Subcutaneous abdominal adipose tissue (tissue), 5 donors: ENCODE results near the gene PIPOX.
"Not testable (repeated sequence)": the region's sequence is repeated elsewhere in the genome, so short reads cannot be mapped to it uniquely, and the experiment has no call there.

Experiments
- H3K27ac ChIP-seq: one replicate; pipeline ENCODE4 v1.7.0; 2013; ENCODE audit warnings: low read depth, mild to moderate bottlenecking, inconsistent platforms, low read length, moderate library complexity
- H3K27me3 ChIP-seq, 5 donors: one replicate each; pipeline ENCODE4 v1.7.0; 2013; ENCODE audit warnings: low read length in 5 of 5, inconsistent platforms in 1 of 5; ENCODE audit not compliant: control insufficient read depth in 5 of 5, insufficient read depth in 4 of 5
- H3K36me3 ChIP-seq, 5 donors: one replicate each; pipeline ENCODE4 v1.7.0; 2013; ENCODE audit warnings: low read length in 5 of 5; ENCODE audit not compliant: control insufficient read depth in 5 of 5, insufficient read depth in 5 of 5
- H3K4me1 ChIP-seq, 5 donors: one replicate each; pipeline ENCODE4 v1.7.0; 2013; ENCODE audit warnings: low read length in 5 of 5, mild to moderate bottlenecking in 3 of 5, moderate library complexity in 1 of 5; ENCODE audit not compliant: control insufficient read depth in 5 of 5, insufficient read depth in 5 of 5
- H3K4me3 ChIP-seq, 5 donors: one replicate each; pipeline ENCODE4 v1.7.0; 2013; ENCODE audit warnings: low read length in 5 of 5, low read depth in 1 of 5
- H3K9ac ChIP-seq, 5 donors: one replicate each; pipeline ENCODE4 v1.7.0; 2013; ENCODE audit warnings: low read length in 5 of 5, mild to moderate bottlenecking in 4 of 5, moderate library complexity in 3 of 5
- H3K9me3 ChIP-seq, 5 donors: one replicate each; pipeline ENCODE4 v1.7.0; 2013; ENCODE audit warnings: low read length in 5 of 5; ENCODE audit not compliant: control insufficient read depth in 5 of 5
- donor health status: healthy.
- donor health status: healthy.
- donor health status: healthy.
- donor health status: healthy.
- donor health status: healthy.

Gene PIPOX

DNA sequence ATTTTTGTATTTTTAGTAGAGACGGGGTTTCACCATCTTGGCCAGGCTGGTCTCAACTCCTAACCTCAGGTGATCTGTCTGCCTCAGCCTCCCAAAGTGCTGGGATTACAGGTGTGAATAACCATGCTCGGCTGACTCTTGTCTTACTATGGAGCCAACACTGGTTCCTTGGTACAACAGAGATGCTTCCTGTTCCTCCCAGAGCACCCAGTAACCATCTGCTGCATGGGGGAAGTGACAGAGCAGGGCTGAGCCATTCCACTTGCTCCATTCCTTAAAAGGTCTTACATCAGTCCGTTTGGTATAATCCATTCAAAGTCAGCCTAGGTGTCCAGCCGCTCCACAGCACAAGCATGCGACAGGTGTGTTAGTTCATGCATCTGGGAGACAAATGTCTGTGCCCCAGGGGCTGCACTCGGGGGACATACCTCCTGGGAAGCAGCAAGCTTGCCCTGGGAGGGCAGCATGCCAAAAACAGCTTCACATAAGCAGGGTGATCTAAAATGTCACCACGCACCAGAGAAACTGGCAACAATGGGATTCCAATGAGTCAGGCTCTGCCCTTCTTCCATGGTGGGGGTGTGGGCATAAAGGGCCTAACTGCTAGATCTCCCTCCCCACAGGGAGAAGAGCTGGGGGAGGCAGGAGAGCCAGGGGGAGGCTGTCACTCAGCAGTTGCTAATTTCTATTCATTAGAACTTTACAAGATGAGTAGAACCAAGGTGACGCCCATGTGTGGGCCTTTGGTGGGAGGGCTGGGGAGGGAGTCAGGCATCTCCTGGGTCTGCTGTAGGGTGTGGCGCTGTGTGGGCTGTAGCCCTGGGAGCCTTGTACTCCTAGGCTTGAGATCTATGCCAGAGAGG lies 35.5 kb downstream of the PIPOX start:
- H3K9ac ChIP-seq = no peak overlapping the region
- no peak overlapping the region for H3K27ac ChIP-seq
- no peaks in the 10 kb centered on the region for H3K9me3 ChIP-seq
- no peak overlapping the region for H3K4me3 ChIP-seq
- no peaks in the 10 kb centered on the region for H3K4me1 ChIP-seq
- H3K27me3 ChIP-seq = peaks cover 0 to 4% (median 2%) of the 10 kb centered on the region in 5 donors
- H3K36me3 ChIP-seq = peaks cover 0 to 75% (median 46%) of the 10 kb centered on the region in 5 donors

DNA sequence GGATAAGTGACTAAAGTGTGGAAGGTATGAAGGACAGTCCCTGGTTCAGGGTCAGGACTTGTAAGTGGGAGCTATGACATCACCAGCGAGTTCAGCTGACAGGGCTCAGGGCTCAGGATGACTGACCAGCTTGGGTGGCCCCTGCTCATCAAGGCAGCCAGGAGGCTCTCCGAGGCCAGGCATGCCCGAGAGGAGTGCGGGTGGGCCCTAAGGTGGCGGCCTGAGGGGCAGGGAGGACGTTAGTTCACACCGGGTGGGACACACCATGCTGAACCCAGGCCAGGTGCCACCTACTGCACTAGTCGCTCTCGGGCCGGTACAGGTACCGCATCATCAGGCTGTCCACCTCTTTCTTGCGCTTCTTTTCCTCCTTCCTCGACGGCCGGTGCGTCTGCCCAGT lies 36.5 kb downstream of the PIPOX start:
- Histone ChIP-seq H3K9me3 (no peaks in the 10 kb centered on the region), H3K36me3 (peaks cover 0 to 80% (median 53%) of the 10 kb centered on the region in 5 donors), H3K9ac (no peak overlapping the region), H3K4me1 (no peaks in the 10 kb centered on the region), H3K4me3 (no peak overlapping the region), H3K27me3 (no peaks in the 10 kb centered on the region), H3K27ac (no peak overlapping the region)

DNA sequence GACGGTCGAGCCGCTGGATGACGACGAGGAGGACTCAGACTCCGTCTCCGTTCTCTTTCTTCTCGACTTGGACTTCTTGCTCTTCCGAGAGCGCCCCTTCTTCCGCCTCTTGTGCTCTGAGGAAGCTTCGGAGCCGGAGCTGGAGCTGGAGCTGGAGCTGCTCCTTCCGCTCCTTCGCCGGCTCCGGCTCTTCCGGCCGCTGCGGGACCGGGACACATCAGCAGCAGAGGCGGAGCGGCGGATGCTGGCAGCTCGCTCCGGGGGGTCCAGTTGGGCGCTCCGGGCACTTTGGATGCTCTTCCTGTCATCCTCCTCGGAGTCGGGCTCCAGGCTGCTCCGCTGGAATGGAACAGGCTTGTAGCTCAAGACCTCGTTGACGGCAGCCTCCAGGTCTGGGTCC lies 36.9 kb downstream of the PIPOX start:
- Histone ChIP-seq H3K9ac (no peak overlapping the region), H3K4me3 (no peak overlapping the region), H3K9me3 (no peaks in the 10 kb centered on the region), H3K27me3 (no peaks in the 10 kb centered on the region), H3K36me3 (peaks cover 0 to 80% (median 56%) of the 10 kb centered on the region in 5 donors), H3K4me1 (no peaks in the 10 kb centered on the region), H3K27ac (no peak overlapping the region)

DNA sequence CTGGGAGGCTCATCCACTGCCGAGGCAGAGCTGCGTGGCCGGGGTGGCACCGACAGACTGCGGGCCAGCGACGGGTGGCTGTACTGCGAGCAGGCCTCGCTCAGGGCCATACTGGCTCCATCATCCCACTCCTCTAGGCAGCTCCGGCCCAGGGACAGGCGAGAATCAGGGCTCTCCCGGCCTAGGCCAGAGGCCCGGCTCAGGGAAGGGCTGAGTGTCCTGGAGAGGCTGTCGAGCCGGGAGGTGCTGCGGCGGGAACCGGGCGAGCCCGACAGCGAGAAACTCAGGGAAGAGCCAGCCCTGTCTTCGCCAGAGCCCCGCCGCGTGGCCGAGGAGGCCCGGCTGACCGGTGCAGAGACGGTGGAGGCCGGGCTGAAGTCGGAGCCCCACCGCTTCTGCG lies 37.4 kb downstream of the PIPOX start:
- Histone ChIP-seq H3K9ac (no peak overlapping the region), H3K27me3 (no peaks in the 10 kb centered on the region), H3K27ac (no peak overlapping the region), H3K4me1 (no peaks in the 10 kb centered on the region), H3K36me3 (peaks cover 0 to 84% (median 60%) of the 10 kb centered on the region in 5 donors), H3K4me3 (no peak overlapping the region), H3K9me3 (no peaks in the 10 kb centered on the region)

DNA sequence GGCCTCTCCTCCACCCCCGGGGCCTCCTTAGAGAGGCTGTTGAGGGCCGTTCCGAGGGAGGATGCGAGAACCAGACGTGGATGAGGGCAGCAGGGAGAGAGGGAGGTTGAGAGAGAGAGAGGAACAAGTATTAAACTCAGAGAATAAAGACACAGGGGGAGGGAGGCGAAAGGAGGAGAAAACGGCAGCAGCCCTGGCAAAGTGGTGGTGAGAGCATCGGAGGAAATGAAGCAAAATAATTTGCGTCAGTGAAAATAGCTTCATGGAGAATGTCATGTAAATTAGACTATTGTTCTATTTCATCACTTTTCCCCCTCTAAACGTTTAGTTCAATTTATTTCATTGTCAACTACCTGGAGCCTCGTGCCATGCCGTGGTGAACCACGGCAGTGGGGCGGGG lies 38.0 kb downstream of the PIPOX start:
- Histone ChIP-seq H3K9me3 (no peaks in the 10 kb centered on the region), H3K4me3 (no peak overlapping the region), H3K36me3 (peaks cover 0 to 91% (median 64%) of the 10 kb centered on the region in 5 donors), H3K4me1 (no peaks in the 10 kb centered on the region), H3K27ac (no peak overlapping the region), H3K9ac (no peak overlapping the region), H3K27me3 (no peaks in the 10 kb centered on the region)

DNA sequence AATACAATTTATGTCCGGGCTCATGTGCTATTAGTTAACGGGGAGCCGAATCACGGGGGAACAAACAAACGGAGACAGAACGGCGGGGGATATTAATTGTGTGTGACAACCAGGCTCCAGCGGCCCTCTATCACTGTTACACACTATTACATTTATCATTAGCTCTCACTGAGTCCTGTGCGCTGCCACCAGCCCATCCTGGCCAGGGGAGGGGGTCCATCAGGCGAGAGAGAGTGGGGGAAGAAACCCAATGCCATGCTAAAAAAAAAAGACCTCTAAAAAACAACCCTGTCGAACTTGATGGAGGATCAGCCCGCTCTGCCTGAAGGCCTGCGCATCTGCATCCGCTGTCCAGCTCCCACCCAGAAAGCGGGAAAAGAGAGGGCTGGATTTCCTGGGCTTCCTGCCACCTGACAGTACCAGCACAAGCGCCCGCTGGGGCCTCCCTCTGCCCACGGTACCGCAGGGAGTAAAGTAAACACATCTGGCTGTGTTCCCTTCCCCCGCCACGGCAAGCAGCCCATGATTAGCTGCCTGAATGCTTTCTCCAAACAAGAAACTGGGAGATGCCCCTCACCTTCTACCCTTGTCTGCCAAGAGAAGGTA lies 41.7 kb downstream of the PIPOX start:
- Histone ChIP-seq H3K9ac (no peak overlapping the region), H3K36me3 (peaks cover 0 to 94% (median 76%) of the 10 kb centered on the region in 5 donors), H3K4me1 (no peaks in the 10 kb centered on the region), H3K27ac (no peak overlapping the region), H3K9me3 (no peaks in the 10 kb centered on the region), H3K27me3 (no peaks in the 10 kb centered on the region), H3K4me3 (no peak overlapping the region)

DNA sequence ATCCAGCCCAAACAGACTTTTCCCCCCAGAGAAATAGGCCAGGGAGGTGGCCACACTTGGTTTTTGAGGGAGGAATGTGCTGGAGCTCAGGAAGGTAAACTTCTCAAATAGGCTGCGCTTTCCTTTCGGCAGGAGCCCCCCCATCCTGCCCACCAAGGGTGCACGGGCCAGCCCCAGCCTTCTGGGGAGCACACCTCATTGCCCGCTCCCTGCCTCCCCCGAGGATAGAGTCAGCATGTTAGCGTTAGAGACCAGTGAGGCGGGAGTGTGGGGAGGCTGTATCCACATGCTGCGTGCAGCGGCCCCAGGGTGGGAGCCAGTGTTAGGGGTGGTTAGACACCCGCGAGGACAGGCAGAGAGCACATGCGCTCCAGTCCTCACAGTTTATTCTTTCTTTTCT lies 42.3 kb downstream of the PIPOX start:
- no peak overlapping the region for H3K9ac ChIP-seq
- no peaks in the 10 kb centered on the region for H3K27me3 ChIP-seq
- H3K4me1 ChIP-seq = no peaks in the 10 kb centered on the region
- no peaks in the 10 kb centered on the region for H3K9me3 ChIP-seq
- no peak overlapping the region for H3K4me3 ChIP-seq
- no peak overlapping the region for H3K27ac ChIP-seq
- peaks cover 0 to 94% (median 76%) of the 10 kb centered on the region in 5 donors for H3K36me3 ChIP-seq

DNA sequence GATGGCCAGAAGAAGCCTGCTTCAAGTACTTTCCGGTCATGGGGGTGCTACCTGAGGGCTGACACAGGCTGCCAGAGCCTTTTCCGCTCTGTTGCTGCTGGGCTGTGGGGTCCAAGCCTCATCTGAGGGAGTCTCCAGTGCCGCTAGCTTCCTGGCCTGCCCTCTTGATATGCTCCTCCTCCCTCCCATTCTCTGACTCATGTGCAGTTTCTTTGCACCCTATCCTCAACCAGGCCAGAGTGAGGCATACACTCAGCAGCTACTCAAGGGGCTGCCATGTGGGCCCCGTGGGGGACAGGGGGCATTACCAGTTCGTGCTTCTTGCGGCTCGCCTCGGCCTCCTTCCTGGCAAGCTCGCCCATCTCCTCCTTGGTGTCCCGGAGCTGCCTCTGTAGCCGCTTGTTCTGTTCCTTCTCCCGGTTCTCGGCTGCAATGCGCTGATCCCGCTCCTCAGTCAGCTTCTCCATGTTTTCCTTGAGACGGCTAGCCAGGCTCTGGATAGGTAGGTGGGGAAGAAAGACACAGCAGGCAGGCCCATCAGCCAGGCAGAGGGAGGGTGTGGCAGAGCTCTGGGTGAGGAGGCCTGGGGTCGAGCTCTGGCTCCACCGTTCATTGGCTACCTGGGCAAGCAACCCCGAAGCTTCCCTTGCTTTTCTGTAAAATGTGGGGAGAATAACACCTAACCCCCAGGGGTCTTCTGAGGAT lies 43.8 kb downstream of the PIPOX start:
- no peaks in the 10 kb centered on the region for H3K27me3 ChIP-seq
- no peak overlapping the region for H3K4me3 ChIP-seq
- no peaks in the 10 kb centered on the region for H3K4me1 ChIP-seq
- H3K27ac ChIP-seq = no peak overlapping the region
- H3K9me3 ChIP-seq = no peaks in the 10 kb centered on the region
- H3K9ac ChIP-seq = no peak overlapping the region
- H3K36me3 ChIP-seq = peaks cover 0 to 94% (median 80%) of the 10 kb centered on the region in 5 donors

DNA sequence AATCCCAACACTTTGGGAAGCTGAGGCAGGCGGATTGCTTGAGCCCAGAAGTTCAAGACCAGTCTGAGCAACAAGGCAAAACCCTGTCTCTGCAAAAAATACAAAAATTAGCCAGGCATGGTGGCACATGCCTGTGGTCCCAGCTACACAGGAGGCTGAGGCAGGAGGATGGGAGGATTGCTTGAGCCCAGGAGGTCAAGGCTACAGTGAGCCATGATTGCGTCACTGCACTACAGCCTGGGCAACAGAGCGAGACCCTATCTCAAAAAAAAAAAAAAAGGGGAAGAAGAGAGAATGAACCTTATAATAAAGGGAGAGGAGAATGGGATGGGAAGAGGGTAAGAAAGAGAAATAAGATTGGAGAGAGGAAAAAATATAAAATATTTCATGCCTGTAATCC lies 45.8 kb downstream of the PIPOX start:
- H3K9ac ChIP-seq, H3K9me3 ChIP-seq, H3K27me3 ChIP-seq, H3K27ac ChIP-seq, H3K4me3 ChIP-seq, H3K4me1 ChIP-seq: not testable (repeated sequence)
- H3K36me3 ChIP-seq = peaks cover 0 to 94% (median 87%) of the 10 kb centered on the region in 5 donors

DNA sequence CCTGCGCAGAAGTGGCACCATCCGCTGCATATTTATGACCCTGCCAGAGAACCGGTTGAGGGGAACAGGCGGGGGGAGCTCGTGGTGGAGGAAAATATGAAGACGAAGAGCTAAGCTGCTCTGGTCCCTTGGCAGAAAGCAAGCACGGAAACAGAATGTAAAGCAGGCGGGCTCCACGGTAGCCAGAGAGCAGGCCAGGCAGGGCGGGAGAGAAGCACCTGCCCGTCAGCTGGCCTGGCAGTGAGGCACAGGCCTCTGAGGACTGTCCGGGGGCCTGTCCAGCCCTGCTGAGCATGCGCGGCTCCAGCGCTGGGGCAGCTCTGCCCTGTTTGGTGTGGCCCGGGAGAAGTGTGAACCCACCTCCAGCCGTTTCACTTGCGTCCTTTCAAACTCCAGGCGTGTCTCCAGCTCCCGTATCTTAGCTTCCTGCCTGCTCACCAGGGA lies 46.7 kb downstream of the PIPOX start:
- H3K4me1 ChIP-seq = no peaks in the 10 kb centered on the region
- no peak overlapping the region for H3K4me3 ChIP-seq
- peaks cover 0 to 95% (median 89%) of the 10 kb centered on the region in 5 donors for H3K36me3 ChIP-seq
- no peak overlapping the region for H3K27ac ChIP-seq
- H3K9me3 ChIP-seq = no peaks in the 10 kb centered on the region
- no peaks in the 10 kb centered on the region for H3K27me3 ChIP-seq
- H3K9ac ChIP-seq = no peak overlapping the region
